Iris pigment epithelial cell (primary cell): ENCODE measurements around the gene STARD10.
A peak's percentile ranks its signal among the peaks of the same experiment; 100 is the strongest.
"Not testable (repeated sequence)": the region's sequence is repeated elsewhere in the genome, so short reads cannot be mapped to it uniquely, and the experiment has no call there.

Source experiments
- DNase-seq: peaks from one replicate; pipeline ENCODE4 v3.0.0-alpha.2; 2011; ENCODE audit warnings: low read depth

The STARD10 gene

GRCh38 chr11:72807792-72808191 lies 13.9 kb upstream of the STARD10 start:
- no peak for DNase-seq

GRCh38 chr11:72807021-72807693 lies 13.3 kb upstream of the STARD10 start:
- DNase-seq: peak; percentile 81

GRCh38 chr11:72806378-72806777 lies 12.5 kb upstream of the STARD10 start:
- DNase-seq: not testable (repeated sequence)

DNA sequence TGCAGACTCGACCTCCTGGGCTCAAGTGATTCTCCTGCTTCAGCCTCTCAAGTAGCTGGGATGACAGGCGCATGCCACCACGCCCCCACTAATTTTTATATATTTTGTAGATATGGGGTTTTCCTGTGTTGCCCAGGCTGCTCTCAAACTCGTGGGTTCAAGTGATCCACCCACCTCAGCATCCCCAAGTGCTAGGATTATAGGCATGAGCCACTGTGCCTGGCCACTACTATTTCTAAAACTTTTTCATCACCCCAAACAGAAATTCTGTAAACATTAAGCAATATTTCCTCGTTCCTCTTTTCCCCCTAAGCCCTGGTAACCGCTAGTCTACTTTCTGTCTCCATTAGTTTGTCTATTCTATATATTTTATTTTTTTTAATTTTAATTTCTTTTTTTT lies 11.4 kb upstream of the STARD10 start:
- no peak for DNase-seq

DNA sequence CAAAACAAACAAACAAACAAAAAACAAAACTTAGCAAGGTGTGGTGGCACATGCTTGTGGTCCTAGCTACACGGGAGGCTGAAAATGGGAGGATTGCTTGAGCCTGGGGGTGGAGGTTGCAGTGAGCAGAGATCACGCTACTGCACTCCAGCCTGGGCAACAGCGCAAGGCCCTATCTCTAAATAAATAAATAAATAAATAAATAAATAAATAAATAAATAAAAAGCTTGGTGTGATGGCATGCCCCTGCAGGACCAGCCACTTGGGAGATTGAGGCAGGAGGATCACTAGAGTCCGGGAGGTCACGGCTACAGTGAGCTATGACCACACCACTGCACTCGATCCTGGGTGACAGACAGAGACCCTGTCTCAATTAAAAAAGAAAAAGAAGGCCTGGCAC lies 9.0 kb upstream of the STARD10 start:
- no peak for DNase-seq

- DNase-seq: no peak
These were observed 5.6 kb upstream of the STARD10 start for GRCh38 chr11:72799441-72799840.

GRCh38 chr11:72798361-72798760 lies 4.5 kb upstream of the STARD10 start:
- DNase-seq: no peak

- no peak for DNase-seq
These were observed 797 bp downstream of the STARD10 start for GRCh38 chr11:72793076-72793424.

DNA sequence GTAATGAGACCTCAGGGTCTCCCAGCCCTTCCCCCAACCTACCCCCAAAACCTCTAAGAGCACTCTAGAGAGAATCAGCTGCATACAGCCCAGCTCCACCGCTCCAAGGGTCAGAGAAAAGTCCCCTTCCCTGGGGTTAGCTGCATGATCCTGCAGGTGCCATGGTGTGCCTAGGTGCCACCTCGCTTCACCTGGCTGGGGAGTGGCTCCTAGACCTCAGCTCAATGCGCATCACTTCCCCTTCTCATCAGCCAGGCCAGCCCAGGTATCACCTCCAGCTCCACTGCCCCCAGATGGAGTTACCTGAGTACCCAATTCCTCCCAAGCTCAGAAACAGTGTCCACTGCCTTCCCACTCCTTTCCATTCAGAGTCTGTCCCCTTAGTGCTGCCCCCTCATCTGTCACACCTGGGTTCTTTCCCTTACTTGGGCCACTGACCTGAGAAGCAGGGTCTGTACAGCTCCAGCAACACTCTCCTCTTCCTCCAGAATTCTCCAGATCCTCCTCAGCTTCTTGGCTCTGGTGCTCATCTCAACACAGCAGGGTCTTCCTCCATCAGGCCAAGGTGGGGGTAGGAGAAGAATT lies 1.3 kb downstream of the STARD10 start:
- no peak for DNase-seq

- not testable (repeated sequence) for DNase-seq
These were observed 2.6 kb downstream of the STARD10 start for GRCh38 chr11:72791228-72791627.

DNA sequence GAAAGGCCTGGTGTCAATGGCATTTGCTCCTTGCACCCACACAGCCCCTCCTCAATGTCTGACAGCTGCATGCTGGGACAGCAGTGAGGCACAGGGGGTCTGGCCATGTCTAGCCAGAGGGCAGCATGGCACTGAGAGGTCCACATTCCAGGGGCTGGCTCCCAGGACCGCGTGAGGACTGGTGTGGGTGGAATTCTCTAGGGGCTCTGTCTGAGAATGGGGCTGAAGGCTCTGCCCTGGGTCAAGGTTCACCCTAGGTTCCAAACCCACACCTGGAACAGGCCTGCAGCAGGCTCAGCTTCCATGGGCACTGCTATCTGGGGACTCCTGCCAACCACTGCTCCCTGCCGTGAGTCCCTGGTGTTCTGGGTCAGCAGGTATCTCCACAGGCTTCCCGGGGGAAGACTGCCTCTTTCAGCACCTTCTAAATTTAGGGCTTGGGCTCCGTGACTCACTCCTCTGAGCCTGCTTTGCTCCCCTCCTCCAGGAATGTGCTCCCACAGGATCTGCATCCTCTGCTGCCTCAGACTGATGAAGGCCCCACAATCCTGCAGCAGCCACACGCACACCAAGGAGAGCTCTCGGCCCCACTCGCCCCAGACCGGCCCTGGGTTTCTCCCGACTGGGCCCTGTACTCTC lies 4.2 kb downstream of the STARD10 start:
- no peak for DNase-seq

DNA sequence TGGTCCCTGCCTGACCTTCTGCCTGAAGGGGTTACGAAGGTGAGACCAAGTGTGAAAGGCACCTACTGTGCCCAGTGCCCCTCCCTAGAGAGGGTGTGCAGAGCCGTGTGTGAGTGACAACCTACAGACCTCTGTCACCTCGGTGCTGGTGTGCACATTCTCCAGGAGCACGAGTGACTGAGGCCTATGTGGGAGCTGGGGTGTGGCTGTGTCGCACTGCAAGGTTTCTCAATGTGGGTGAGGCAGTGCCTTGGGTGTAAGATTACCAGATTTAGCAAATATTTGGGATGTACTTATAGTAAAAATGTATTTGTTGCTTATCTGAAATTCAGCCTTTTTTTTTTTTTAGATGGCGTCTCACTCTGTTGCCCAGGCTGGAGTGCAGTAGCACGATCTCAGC lies 5.6 kb downstream of the STARD10 start:
- DNase-seq: no peak

DNA sequence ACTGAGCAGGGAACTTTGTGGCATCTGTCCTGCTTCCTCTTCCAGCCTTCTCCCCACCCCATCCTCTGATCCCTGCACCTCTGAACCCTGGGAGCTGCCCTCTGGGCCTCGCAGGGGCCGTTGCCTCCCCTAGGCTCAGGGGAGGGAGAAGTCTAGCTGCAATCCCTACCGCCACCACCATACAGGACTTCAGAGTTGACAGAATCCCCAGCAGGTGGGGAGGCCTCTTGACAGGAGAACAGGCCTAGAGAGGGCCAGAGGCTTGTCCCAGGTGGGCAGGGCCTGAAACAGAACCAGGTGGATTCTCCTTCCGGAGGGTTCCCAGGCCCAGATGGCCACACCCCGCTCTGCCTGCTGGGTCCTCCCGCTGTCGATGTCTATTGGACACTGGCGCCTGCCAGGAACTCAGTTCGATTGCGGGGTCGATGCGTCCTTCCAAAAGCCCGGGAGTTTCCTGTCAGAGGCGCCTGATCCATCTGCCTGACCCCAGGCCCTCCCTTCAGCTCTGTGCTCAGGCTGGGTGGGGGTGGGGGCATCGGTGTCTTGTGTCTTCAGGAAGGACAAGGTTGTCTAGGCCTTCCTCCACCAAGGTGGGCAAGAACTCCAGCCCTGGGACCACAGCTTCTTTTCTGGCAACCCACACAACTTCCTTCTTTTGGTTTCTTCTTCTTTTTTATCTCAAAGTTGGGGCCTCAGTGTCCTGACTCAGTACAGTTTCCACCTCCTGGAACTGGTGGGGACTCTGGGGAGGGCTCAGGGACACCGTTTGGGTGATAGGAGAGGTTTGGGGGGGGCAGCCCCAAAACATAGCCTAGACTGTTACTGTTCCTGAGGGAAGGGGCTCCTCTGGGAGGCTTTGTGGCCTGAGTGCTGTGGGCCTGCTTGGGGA lies 6.4 kb downstream of the STARD10 start:
- no peak for DNase-seq

- no peak for DNase-seq
These were observed 7.3 kb downstream of the STARD10 start for GRCh38 chr11:72786305-72787215.

DNA sequence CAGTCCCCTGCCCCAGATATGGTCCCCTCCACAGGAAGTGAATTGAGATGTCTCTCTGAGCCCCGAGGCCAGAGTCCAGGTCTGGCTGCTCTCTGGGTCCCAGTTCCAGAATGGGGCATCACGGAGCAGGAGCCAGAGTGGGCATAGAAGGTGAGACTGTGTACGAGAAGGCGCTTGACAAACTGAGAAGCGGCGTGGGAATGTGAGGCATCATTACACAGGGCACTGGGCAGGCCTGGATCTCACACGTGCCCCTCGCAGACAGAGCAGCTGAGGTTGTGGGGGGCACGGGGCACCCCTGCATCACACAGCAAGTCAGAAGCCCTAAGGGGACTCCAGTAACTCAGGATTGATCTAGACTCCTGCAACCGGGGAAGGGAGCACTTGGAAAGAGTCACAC lies 9.2 kb downstream of the STARD10 start:
- no peak for DNase-seq

GRCh38 chr11:72783144-72783905 lies 10.5 kb downstream of the STARD10 start:
- DNase-seq: no peak

DNA sequence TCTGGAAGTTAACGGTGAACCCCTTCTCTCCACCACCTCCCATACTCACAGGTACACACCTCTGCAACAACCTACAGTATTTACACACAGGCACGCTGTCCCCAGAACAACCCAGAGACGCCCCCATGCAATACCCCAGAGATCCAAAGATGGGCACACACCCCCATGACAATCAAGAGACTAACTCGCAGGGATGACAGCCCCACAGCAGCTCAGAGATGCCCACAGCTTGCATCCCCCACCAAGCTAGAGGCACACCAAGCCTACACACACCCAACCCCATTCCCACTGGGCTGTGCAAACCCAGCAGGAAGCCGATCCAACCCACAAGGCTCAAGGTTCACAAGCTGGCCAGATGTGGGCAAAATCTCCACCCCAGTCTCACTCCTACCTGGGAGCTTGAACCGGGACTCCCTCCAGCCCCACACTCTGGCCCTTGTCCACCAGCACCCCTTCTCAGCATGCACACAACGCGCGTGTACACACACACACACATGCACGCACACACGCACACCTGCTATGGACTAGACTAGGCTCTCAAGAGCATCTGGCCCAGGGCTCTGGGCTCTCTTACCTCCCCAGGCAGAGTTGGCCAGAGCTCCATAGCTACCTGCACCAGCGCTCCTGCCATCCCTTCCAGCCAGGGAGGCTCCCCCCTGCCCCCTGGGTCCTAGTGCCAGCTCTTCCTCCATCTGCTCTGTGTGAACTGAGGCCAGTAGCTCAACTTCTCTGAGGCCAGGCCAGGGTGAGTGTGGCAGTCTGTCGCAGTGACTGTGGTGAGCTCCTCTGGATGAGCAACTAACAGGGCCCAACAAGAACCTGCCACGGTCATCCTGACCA lies 11.5 kb downstream of the STARD10 start:
- DNase-seq: no peak

DNA sequence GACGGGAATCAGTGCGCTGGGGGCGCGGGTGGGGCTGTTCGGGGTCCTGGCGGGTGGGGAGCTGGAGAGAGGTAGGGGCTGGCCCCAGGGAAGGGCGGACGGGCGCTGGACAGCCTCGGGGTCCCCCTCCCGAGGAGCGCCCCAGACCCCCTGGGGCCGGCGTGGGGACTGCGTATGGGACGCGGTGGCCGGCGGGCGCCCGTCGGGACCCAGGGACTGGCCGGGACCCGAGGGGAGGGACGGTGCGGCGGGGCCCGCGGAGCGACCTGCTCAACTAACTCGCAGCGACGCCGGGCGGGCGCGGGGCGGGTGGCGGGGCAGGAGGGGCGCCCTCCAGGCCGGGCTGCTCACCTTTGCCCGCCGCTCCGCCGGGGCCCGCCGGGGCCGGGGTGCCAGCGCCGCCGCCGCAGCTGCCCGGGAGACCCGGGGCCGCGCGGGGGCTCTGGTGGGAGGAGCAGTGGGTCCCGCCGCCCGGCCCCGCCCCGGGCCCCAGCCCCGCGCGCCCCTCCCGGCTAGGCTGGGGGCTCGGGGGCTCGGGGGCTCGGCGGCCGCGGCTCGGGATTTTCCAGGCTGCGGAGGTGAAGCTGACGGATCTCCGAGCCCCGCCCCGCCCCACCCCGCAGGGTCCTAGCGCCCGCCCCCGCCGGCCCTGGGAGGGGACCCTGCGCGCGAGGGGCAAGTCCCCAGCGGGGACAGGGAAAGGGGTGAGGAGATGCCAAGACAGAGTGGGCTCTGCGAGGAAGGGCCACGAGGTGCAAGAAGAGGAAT lies 12.3 kb downstream of the STARD10 start:
- DNase-seq: no peak

GRCh38 chr11:72781063-72781312 lies 12.9 kb downstream of the STARD10 start:
- no peak for DNase-seq
